ENCODE data around the gene RAPGEF2. TPM values are rescaled to one million over a fixed set of nuclear protein-coding genes. Genes with fewer than 3 reads are reported as not detected.

RAPGEF2 gene
- total RNA-seq, 1 experiment from 2014 or later, result 37.1 TPM

DNA sequence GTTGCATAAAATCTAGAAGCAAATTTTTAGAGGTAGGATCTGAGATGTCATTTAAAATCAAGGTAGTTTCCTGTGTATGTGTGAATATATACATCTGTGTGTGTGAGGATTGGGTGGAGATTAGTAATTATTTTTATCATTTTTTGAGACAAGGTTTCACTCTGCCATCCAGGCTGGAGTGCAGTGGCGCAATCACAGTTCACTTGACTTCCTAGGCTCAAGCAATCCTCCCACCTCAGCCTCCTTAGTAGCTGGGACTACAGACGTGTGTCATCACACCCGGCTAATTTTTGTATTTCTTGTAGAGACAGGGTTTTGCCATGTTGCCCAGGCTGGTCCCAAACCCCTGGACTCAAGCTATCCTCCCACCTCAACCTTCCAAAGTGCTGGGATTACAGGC lies 188.3 kb downstream of the RAPGEF2 start:
- H3K14ac ChIP-seq (ENCODE audit: insufficient read depth, low read length), result no peak overlapping the region
- no peak overlapping the region for H2BK120ac ChIP-seq (ENCODE audit: low read depth, low read length, poor library complexity, severe bottlenecking)
- H2BK5ac ChIP-seq (ENCODE audit: insufficient read length, low read length), result no peak overlapping the region
- no peak overlapping the region for H4K5ac ChIP-seq (ENCODE audit: insufficient read length, low read depth, low read length)
- no peak overlapping the region for H3K18ac ChIP-seq (ENCODE audit: insufficient read length, low read depth, low read length)
- H3T11ph ChIP-seq (ENCODE audit: low read length), result no peak overlapping the region
- H2AK5ac ChIP-seq (ENCODE audit: insufficient read length, low read length), result no peak overlapping the region
- no peak overlapping the region for H3K9ac ChIP-seq (ENCODE audit: extremely low read depth, insufficient read length, low read length)
- no peak overlapping the region for H3K23ac ChIP-seq (ENCODE audit: insufficient read length, low read depth, low read length)
- Mint-ChIP-seq H3K4me1 (peaks cover 10 to 11% of the 10 kb centered on the region in 2 experiments), H3K36me3 (ENCODE audit: insufficient read depth in 1 of 3, low read depth in 3 of 3) (peaks cover 0 to under 1% (median 0%) of the 10 kb centered on the region in 3 experiments; a peak in 1 of 7 replicates), H3K27ac (no peak overlapping the region), H3K27me3 (ENCODE audit: low read depth) (no peaks in the 10 kb centered on the region), H3K9me3 (no peaks in the 10 kb centered on the region), H3K4me3 (no peak overlapping the region)
- no peak overlapping the region for H2BK20ac ChIP-seq (ENCODE audit: low read depth, low read length, poor library complexity, severe bottlenecking)
- no peaks in the 10 kb centered on the region for H3K27me3 ChIP-seq (ENCODE audit: insufficient read depth, low read length)
- WGBS (ENCODE audit: extremely low coverage, insufficient read length, low lambda C conversion rate), result no CpG with 5 or more reads among the region's 3 CpGs
- H3K23me2 ChIP-seq (ENCODE audit: insufficient read length, low read depth, low read length, poor library complexity, severe bottlenecking), result no peaks in the 10 kb centered on the region
- no peak overlapping the region for H2BK15ac ChIP-seq (ENCODE audit: low read depth, low read length)
- H3K4me2 ChIP-seq (ENCODE audit: insufficient read depth, insufficient read length, low read length), result no peak overlapping the region
- no peak for DNase-seq
- no peak overlapping the region for H4K8ac ChIP-seq (replicated peaks; ENCODE audit: insufficient read length, low read depth, low read length)
- no peak overlapping the region for H3K4ac ChIP-seq (ENCODE audit: low read depth, low read length)
- TF ChIP-seq, protein P1, sequence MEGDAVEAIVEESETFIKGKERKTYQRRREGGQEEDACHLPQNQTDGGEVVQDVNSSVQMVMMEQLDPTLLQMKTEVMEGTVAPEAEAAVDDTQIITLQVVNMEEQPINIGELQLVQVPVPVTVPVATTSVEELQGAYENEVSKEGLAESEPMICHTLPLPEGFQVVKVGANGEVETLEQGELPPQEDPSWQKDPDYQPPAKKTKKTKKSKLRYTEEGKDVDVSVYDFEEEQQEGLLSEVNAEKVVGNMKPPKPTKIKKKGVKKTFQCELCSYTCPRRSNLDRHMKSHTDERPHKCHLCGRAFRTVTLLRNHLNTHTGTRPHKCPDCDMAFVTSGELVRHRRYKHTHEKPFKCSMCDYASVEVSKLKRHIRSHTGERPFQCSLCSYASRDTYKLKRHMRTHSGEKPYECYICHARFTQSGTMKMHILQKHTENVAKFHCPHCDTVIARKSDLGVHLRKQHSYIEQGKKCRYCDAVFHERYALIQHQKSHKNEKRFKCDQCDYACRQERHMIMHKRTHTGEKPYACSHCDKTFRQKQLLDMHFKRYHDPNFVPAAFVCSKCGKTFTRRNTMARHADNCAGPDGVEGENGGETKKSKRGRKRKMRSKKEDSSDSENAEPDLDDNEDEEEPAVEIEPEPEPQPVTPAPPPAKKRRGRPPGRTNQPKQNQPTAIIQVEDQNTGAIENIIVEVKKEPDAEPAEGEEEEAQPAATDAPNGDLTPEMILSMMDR (conservative IDR thresholded peaks at IDR 0.05), result no peak
- no peaks in the 10 kb centered on the region for H4K20me1 ChIP-seq (ENCODE audit: control insufficient read depth, insufficient read depth, insufficient read length)
- H4K91ac ChIP-seq (ENCODE audit: insufficient read length, low read depth, low read length), result no peak overlapping the region
- no peaks in the 10 kb centered on the region for H3K9me3 ChIP-seq (ENCODE audit: control insufficient read depth, low read depth, low read length)
- no peaks in the 10 kb centered on the region for H3K4me1 ChIP-seq (ENCODE audit: insufficient read depth, low read length)
- no peaks in the 10 kb centered on the region for H3K79me2 ChIP-seq (ENCODE audit: insufficient read depth, low read length)
- H2BK12ac ChIP-seq (ENCODE audit: insufficient read length, low read depth, low read length), result no peak overlapping the region
- no peak overlapping the region for H3K27ac ChIP-seq (ENCODE audit: insufficient read length, low read depth, low read length)
- H3K56ac ChIP-seq (ENCODE audit: insufficient read length, low read depth, low read length), result no peak overlapping the region
- H2AFZ ChIP-seq (ENCODE audit: low read length), result no peak overlapping the region
- no peaks in the 10 kb centered on the region for H3K79me1 ChIP-seq (ENCODE audit: insufficient read depth, low read depth, low read length, poor library complexity, severe bottlenecking)
